Measurements from ENCODE around the gene KDM4D.

The KDM4D gene

GRCh38 chr11:94956963-94957362 is 16.5 kb upstream of the KDM4D start:
- in situ Hi-C loops (cut with MboI; ENCODE audit: low pct_unique_long_range_greater_than_20kb, low sequenced_read_pairs, unreplicated experiment): no loop called here
- no peak for DNase-seq (ENCODE audit: low spot score)
- no peak for TF ChIP-seq CTCF (IDR thresholded peaks at IDR 0.05; ENCODE audit: extremely low read depth, insufficient read depth, missing control alignments)

GRCh38 chr11:94958121-94958696 is 15.3 kb upstream of the KDM4D start:
- in situ Hi-C loops (cut with MboI; ENCODE audit: low pct_unique_long_range_greater_than_20kb, low sequenced_read_pairs, unreplicated experiment): no loop called here
- no peak for DNase-seq (ENCODE audit: low spot score)
- no peak for TF ChIP-seq CTCF (IDR thresholded peaks at IDR 0.05; ENCODE audit: extremely low read depth, insufficient read depth, missing control alignments)

- DNase-seq (ENCODE audit: low spot score): no peak
- in situ Hi-C loops (cut with MboI; ENCODE audit: low pct_unique_long_range_greater_than_20kb, low sequenced_read_pairs, unreplicated experiment): no loop called here
- no peak for TF ChIP-seq CTCF (IDR thresholded peaks at IDR 0.05; ENCODE audit: extremely low read depth, insufficient read depth, missing control alignments)
Measured at GRCh38 chr11:94959179-94959578, 14.3 kb upstream of the KDM4D start.

GRCh38 chr11:94960488-94960887 is 13.0 kb upstream of the KDM4D start:
- in situ Hi-C loops (cut with MboI; ENCODE audit: low pct_unique_long_range_greater_than_20kb, low sequenced_read_pairs, unreplicated experiment): no loop called here
- no peak for DNase-seq (ENCODE audit: low spot score)
- TF ChIP-seq CTCF (IDR thresholded peaks at IDR 0.05; ENCODE audit: extremely low read depth, insufficient read depth, missing control alignments): no peak

GRCh38 chr11:94961255-94961654 is 12.3 kb upstream of the KDM4D start:
- in situ Hi-C loops (cut with MboI; ENCODE audit: low pct_unique_long_range_greater_than_20kb, low sequenced_read_pairs, unreplicated experiment): no loop called here
- no peak for TF ChIP-seq CTCF (IDR thresholded peaks at IDR 0.05; ENCODE audit: extremely low read depth, insufficient read depth, missing control alignments)
- DNase-seq (ENCODE audit: low spot score): no peak

GRCh38 chr11:94964934-94965333 is 8.6 kb upstream of the KDM4D start:
- no peak for DNase-seq (ENCODE audit: low spot score)
- TF ChIP-seq CTCF (IDR thresholded peaks at IDR 0.05; ENCODE audit: extremely low read depth, insufficient read depth, missing control alignments): no peak
- in situ Hi-C loops (cut with MboI; ENCODE audit: low pct_unique_long_range_greater_than_20kb, low sequenced_read_pairs, unreplicated experiment): no loop called here

Data from GM13977 (cell line).